Breast epithelium (tissue), 3 donors: Measurements from ENCODE around the gene SLC66A1.

ENCODE experiments used
- POLR2A ChIP-seq: fragments of 450-650 bp; IDR thresholded peaks from one replicate; pipeline ENCODE4 v1.6.1; 2016; ENCODE audit warnings: antibody characterized with exemption, mild to moderate bottlenecking, moderate library complexity
- POLR2AphosphoS5 ChIP-seq, 3 donors: sonication (generic); formaldehyde crosslinking; IDR thresholded peaks; one replicate each; pipeline ENCODE4 v1.6.1; 2017; ENCODE audit warnings: antibody characterized with exemption in 3 of 3
- TF ChIP-seq, protein P1 (sequence below), 3 donors: fragments of 450-650 bp; IDR thresholded peaks; one replicate each; pipeline ENCODE4 v1.5.1; 2016 to 2017; ENCODE audit warnings: antibody characterized with exemption in 3 of 3, mild to moderate bottlenecking in 3 of 3, moderate library complexity in 3 of 3

GRCh38 chr1:19307794-19308508, 4.2 kb upstream of the SLC66A1 start:
- TF ChIP-seq, protein P1, sequence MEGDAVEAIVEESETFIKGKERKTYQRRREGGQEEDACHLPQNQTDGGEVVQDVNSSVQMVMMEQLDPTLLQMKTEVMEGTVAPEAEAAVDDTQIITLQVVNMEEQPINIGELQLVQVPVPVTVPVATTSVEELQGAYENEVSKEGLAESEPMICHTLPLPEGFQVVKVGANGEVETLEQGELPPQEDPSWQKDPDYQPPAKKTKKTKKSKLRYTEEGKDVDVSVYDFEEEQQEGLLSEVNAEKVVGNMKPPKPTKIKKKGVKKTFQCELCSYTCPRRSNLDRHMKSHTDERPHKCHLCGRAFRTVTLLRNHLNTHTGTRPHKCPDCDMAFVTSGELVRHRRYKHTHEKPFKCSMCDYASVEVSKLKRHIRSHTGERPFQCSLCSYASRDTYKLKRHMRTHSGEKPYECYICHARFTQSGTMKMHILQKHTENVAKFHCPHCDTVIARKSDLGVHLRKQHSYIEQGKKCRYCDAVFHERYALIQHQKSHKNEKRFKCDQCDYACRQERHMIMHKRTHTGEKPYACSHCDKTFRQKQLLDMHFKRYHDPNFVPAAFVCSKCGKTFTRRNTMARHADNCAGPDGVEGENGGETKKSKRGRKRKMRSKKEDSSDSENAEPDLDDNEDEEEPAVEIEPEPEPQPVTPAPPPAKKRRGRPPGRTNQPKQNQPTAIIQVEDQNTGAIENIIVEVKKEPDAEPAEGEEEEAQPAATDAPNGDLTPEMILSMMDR (IDR thresholded peaks at IDR 0.05), result no peak
- TF ChIP-seq POLR2A (no peak), POLR2AphosphoS5 (IDR thresholded peaks at IDR 0.05) (no peak)
